HepG2 (cell line): ENCODE data around the gene SEMA4C. TPM values are rescaled to one million over a fixed set of nuclear protein-coding genes. Genes with fewer than 3 reads are reported as not detected.

Source experiments
- AGO2 ChIP-seq: fragments of 200-400 bp; formaldehyde crosslinking; optimal IDR thresholded peaks from 2 replicates; pipeline ENCODE3; 2017; ENCODE audit warnings: mild to moderate bottlenecking, low read depth, low read length, moderate library complexity
- ELF4 ChIP-seq: sonication (generic); formaldehyde crosslinking; IDR thresholded peaks from 2 replicates; pipeline ENCODE4 v1.5.0; 2020; ENCODE audit warnings: missing genetic modification reagents, mild to moderate bottlenecking, moderate library complexity, borderline replicate concordance
- FLYWCH1 ChIP-seq: sonication (generic); formaldehyde crosslinking; IDR thresholded peaks from 2 replicates; pipeline ENCODE4 v1.8.1; 2023; ENCODE audit warnings: mild to moderate bottlenecking, missing genetic modification reagents
- HNRNPL ChIP-seq: fragments of 200-400 bp; formaldehyde crosslinking; IDR thresholded peaks from 2 replicates; pipeline ENCODE4 v1.6.1; 2017; ENCODE audit warnings: mild to moderate bottlenecking, low read depth, low read length
- MAF1 ChIP-seq: sonication (generic); formaldehyde crosslinking; IDR thresholded peaks from 2 replicates; pipeline ENCODE4 v1.5.0; 2020; ENCODE audit warnings: missing genetic modification reagents, borderline replicate concordance
- MAFF ChIP-seq: IDR thresholded peaks from 2 replicates; pipeline ENCODE4 v1.6.1; 2011; ENCODE audit warnings: low read depth, low read length, improper control_type of control experiment
- NAIF1 ChIP-seq: sonication (generic); formaldehyde crosslinking; IDR thresholded peaks from 2 replicates; pipeline ENCODE4 v1.5.0; 2020; ENCODE audit warnings: mild to moderate bottlenecking, missing genetic modification reagents, borderline replicate concordance
- NFIB ChIP-seq: sonication (generic); formaldehyde crosslinking; IDR thresholded peaks from 2 replicates; pipeline ENCODE4 v1.9.0; 2021; ENCODE audit warnings: missing genetic modification reagents, mild to moderate bottlenecking, borderline replicate concordance
- POLR2AphosphoS5 ChIP-seq: IDR thresholded peaks from 2 replicates; pipeline ENCODE4 v1.6.1; 2012; ENCODE audit warnings: low read depth, low read length
- POLR2G ChIP-seq: fragments of 200-400 bp; formaldehyde crosslinking; IDR thresholded peaks from 2 replicates; pipeline ENCODE4 v1.6.1; 2018; ENCODE audit warnings: mild to moderate bottlenecking, low read depth, low read length, moderate library complexity
- RBM22 ChIP-seq: fragments of 200-400 bp; formaldehyde crosslinking; optimal IDR thresholded peaks from 2 replicates; pipeline ENCODE3; 2017; ENCODE audit warnings: mild to moderate bottlenecking, low read length, moderate library complexity
- ZBTB33 ChIP-seq: sonication (generic); formaldehyde crosslinking; IDR thresholded peaks from 2 replicates; pipeline ENCODE4 v1.4.0; 2020; ENCODE audit warnings: missing genetic modification reagents
- ZBTB38 ChIP-seq: sonication (generic); formaldehyde crosslinking; IDR thresholded peaks from 2 replicates; pipeline ENCODE4 v1.5.1; 2020; ENCODE audit warnings: mild to moderate bottlenecking, missing genetic modification reagents
- ZFP36L2 ChIP-seq: sonication (generic); formaldehyde crosslinking; IDR thresholded peaks from 2 replicates; pipeline ENCODE4 v1.4.0; 2020; ENCODE audit warnings: missing genetic modification reagents
- ZFP91 ChIP-seq: sonication (generic); formaldehyde crosslinking; IDR thresholded peaks from 2 replicates; pipeline ENCODE4 v1.9.0; 2022; ENCODE audit warnings: missing genetic modification reagents, mild to moderate bottlenecking, borderline replicate concordance
- ZMAT5 ChIP-seq: sonication (generic); formaldehyde crosslinking; IDR thresholded peaks from 2 replicates; pipeline ENCODE4 v1.5.0; 2020; ENCODE audit warnings: mild to moderate bottlenecking, low read depth, missing genetic modification reagents, borderline replicate concordance
- ZMYM2 ChIP-seq: sonication (generic); formaldehyde crosslinking; IDR thresholded peaks from 2 replicates; pipeline ENCODE4 v1.8.0; 2022; ENCODE audit warnings: mild to moderate bottlenecking, missing genetic modification reagents
- ZNF205 ChIP-seq: IDR thresholded peaks from 2 replicates; pipeline ENCODE4 v1.6.1; 2018; ENCODE audit warnings: missing biosample characterization, missing genetic modification reagents
- ZNF207 ChIP-seq: fragments of 450-650 bp; IDR thresholded peaks from 2 replicates; pipeline ENCODE4 v1.6.1; 2016; ENCODE audit warnings: antibody characterized with exemption, borderline replicate concordance
- ZNF556 ChIP-seq: sonication (generic); formaldehyde crosslinking; IDR thresholded peaks from 2 replicates; pipeline ENCODE4 v1.4.0; 2020; ENCODE audit warnings: mild to moderate bottlenecking, missing genetic modification reagents, borderline replicate concordance
- ZNF570 ChIP-seq: sonication (generic); formaldehyde crosslinking; IDR thresholded peaks from 2 replicates; pipeline ENCODE4 v1.4.0; 2020; ENCODE audit warnings: mild to moderate bottlenecking, missing genetic modification reagents, borderline replicate concordance
- ZNF616 ChIP-seq: sonication (generic); formaldehyde crosslinking; IDR thresholded peaks from 2 replicates; pipeline ENCODE4 v1.5.0; 2020; ENCODE audit warnings: low read depth, mild to moderate bottlenecking, missing genetic modification reagents
- ZNF678 ChIP-seq: sonication (generic); formaldehyde crosslinking; IDR thresholded peaks from 2 replicates; pipeline ENCODE4 v1.4.0; 2020; ENCODE audit warnings: mild to moderate bottlenecking, missing genetic modification reagents
- polyA plus RNA-seq, 8 experiments: library from polyadenylated mRNA; depleted of rRNA in 3 of 8; stranded (reverse) in 7 of 8; unstranded in 1 of 8; fragments of >200 nt; fragmentation: Illumina TruSeq in 4 of 8; extraction: Trizol in 4 of 8; gene quantifications; 2 replicates each; pipeline versions ENCODE4 v1.2.1 to v1.2.3, GENCODE V29; 2011 to 2016; ENCODE audit warnings: low read depth in 4 of 8, missing spikeins in 1 of 8, mixed read lengths in 1 of 8; ENCODE audit not compliant: insufficient read depth in 1 of 8
- total RNA-seq, 5 experiments: library from RNA; depleted of rRNA; stranded (reverse); fragments of >200 nt; fragmentation: Illumina TruSeq; extraction: Trizol; gene quantifications; 2 replicates each; pipeline ENCODE4 v1.2.3, GENCODE V29; 2016; ENCODE audit warnings: low read depth in 1 of 5
- TF ChIP-seq, protein P1 (sequence below): IDR thresholded peaks from 2 replicates; pipeline ENCODE4 v1.6.1; 2016; ENCODE audit warnings: low read depth, borderline replicate concordance

SEMA4C gene
- total and polyA plus RNA-seq, 2 of the 13 experiments (the other 11 are each of a cell fraction or from before 2014, with no cell fraction given) = 25.9 to 46.6 TPM

DNA sequence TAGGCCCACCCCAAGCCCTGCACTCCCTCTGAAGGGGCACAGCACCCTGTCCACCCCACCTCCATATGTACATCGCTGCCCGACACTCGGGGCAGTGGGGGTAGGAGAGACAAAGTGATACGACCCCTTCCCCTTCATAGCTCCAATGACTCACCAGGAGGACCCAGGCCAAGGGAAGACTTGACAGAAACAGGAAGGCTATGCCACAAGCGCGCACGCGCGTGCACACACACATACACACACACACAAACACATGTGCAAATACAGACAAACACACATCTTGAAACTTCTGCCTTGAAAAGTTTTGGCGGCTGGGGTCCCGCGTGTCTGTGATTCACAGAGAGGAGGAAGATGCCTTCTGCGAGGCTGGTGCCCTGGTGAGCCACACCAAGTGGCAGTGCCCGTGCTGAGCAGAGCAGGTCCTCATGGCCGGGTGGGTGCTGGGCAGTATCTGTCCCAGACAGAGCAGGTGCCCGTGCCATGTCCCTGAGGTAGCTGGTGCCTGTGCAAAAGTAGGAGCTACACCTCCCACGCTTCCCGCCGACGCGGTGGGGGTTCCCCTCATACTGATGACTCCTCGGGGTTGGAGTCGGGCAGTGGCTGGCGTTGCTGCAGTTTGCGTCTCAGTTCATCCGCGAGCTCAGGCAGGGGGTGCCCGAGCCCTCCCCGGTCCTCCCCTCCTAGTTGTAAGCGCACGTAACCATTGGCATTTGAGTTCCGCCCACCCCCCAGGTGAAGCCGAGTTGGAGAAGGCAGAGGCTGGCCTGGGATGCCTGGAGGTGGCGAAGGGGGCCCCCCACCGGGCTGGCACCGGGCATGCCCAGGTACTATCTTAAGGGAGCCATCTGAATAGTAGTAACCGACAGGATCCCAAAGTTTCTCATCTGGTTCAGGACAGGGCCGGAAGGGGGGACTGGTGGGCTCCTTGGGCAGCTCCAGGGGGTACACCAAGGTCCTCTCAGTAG, 9.5 kb downstream of the SEMA4C start (continued):
- TF ChIP-seq ELF4 = no peak
- TF ChIP-seq POLR2G = peak; percentile 32; the same call in 1 of the 2 replicates
- TF ChIP-seq AGO2 = peak; percentile 87
- TF ChIP-seq POLR2AphosphoS5 = no peak; the same call in 1 of the 2 replicates
- TF ChIP-seq ZMAT5 = no peak
- no peak for TF ChIP-seq NAIF1 (CRISPR knock-in tag)
- no peak for TF ChIP-seq MAFF
- TF ChIP-seq, protein P1, sequence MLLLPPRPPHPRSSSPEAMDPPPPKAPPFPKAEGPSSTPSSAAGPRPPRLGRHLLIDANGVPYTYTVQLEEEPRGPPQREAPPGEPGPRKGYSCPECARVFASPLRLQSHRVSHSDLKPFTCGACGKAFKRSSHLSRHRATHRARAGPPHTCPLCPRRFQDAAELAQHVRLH = no peak
- TF ChIP-seq ZNF570 (CRISPR knock-in tag) = no peak
- no peak for TF ChIP-seq ZNF205 (CRISPR knock-in tag)
- TF ChIP-seq ZNF207 = no peak
- TF ChIP-seq NFIB (CRISPR knock-in tag) = no peak
- TF ChIP-seq ZBTB38 (CRISPR knock-in tag) = 0 out of 2 replicates have a peak, but pooled peaks have one; percentile 16
- TF ChIP-seq ZBTB33 (CRISPR knock-in tag) = peak; percentile 62; the same call in 1 of the 2 replicates
- TF ChIP-seq ZMYM2 (CRISPR knock-in tag) = no peak
- no peak for TF ChIP-seq FLYWCH1 (CRISPR knock-in tag)
- no peak for TF ChIP-seq ZFP36L2 (CRISPR knock-in tag)
- TF ChIP-seq ZNF616 = no peak
- TF ChIP-seq ZNF556 (CRISPR knock-in tag) = no peak
- TF ChIP-seq HNRNPL = peak; percentile 88
- 0 out of 2 replicates have a peak, but pooled peaks have one; percentile 3 for TF ChIP-seq ZFP91 (CRISPR knock-in tag)
- no peak for TF ChIP-seq ZNF678 (CRISPR knock-in tag)
- TF ChIP-seq RBM22 = peak; percentile 35
- no peak for TF ChIP-seq MAF1 (CRISPR knock-in tag)
